HepG2 (cell line): ENCODE results near the gene MPZ. TPM values are rescaled to one million over a fixed set of nuclear protein-coding genes. Genes with fewer than 3 reads are reported as not detected.

ENCODE experiments used
- DRAP1 ChIP-seq: IDR thresholded peaks from 2 replicates; pipeline ENCODE4 v1.6.1; 2016; ENCODE audit warnings: missing genetic modification reagents, missing compliant biosample characterization
- E2F2 ChIP-seq: sonication (generic); formaldehyde crosslinking; IDR thresholded peaks from 2 replicates; pipeline ENCODE4 v1.4.0; 2020; ENCODE audit warnings: missing genetic modification reagents, borderline replicate concordance
- E2F5 ChIP-seq: sonication (generic); formaldehyde crosslinking; conservative IDR thresholded peaks from 2 replicates; pipeline ENCODE4 v1.4.0; 2020; ENCODE audit warnings: missing genetic modification reagents
- ESRRA ChIP-seq: sonication (generic); formaldehyde crosslinking; IDR thresholded peaks from 2 replicates; pipeline ENCODE4 v1.5.1; 2020; ENCODE audit warnings: mild to moderate bottlenecking, low read depth, missing genetic modification reagents
- FOXP1 ChIP-seq, 2 experiments: fragments of 450-650 bp in 1 of 2; IDR thresholded peaks; 2 replicates each; pipeline ENCODE4 v1.6.1; 2017 to 2018; ENCODE audit warnings: antibody characterized with exemption in 1 of 2
- HDAC2 ChIP-seq: sonication (generic); formaldehyde crosslinking; IDR thresholded peaks from 2 replicates; pipeline ENCODE4 v1.4.0; 2020; ENCODE audit warnings: missing genetic modification reagents
- HMGXB3 ChIP-seq: sonication (generic); formaldehyde crosslinking; IDR thresholded peaks from 2 replicates; pipeline ENCODE4 v1.4.0; 2020; ENCODE audit warnings: missing genetic modification reagents, borderline replicate concordance
- KDM3A ChIP-seq: IDR thresholded peaks from 2 replicates; pipeline ENCODE4 v1.6.1; 2018; ENCODE audit warnings: low read depth, missing compliant biosample characterization
- PHF21A ChIP-seq: sonication (generic); formaldehyde crosslinking; IDR thresholded peaks from 2 replicates; pipeline ENCODE4 v1.5.0; 2020; ENCODE audit warnings: mild to moderate bottlenecking, missing genetic modification reagents
- SNAPC4 ChIP-seq: sonication (generic); formaldehyde crosslinking; IDR thresholded peaks from 2 replicates; pipeline ENCODE4 v1.4.0; 2020; ENCODE audit warnings: mild to moderate bottlenecking, missing genetic modification reagents
- SRSF1 ChIP-seq: fragments of 200-400 bp; formaldehyde crosslinking; optimal IDR thresholded peaks from 2 replicates; pipeline ENCODE3; 2017; ENCODE audit warnings: mild to moderate bottlenecking, low read depth, low read length, moderate library complexity
- ZNF101 ChIP-seq: sonication (generic); formaldehyde crosslinking; IDR thresholded peaks from 2 replicates; pipeline ENCODE4 v1.4.0; 2020; ENCODE audit warnings: mild to moderate bottlenecking, low read depth, missing genetic modification reagents, borderline replicate concordance
- ZNF12 ChIP-seq: sonication (generic); formaldehyde crosslinking; IDR thresholded peaks from 2 replicates; pipeline ENCODE4 v1.5.0; 2020; ENCODE audit warnings: missing genetic modification reagents
- ZNF234 ChIP-seq: sonication (generic); formaldehyde crosslinking; conservative IDR thresholded peaks from 2 replicates; pipeline ENCODE4 v1.5.1; 2020; ENCODE audit warnings: mild to moderate bottlenecking, missing genetic modification reagents
- ZNF546 ChIP-seq: sonication (generic); formaldehyde crosslinking; conservative IDR thresholded peaks from 2 replicates; pipeline ENCODE4 v1.8.1; 2023; ENCODE audit warnings: mild to moderate bottlenecking, missing genetic modification reagents
- ZNF558 ChIP-seq: sonication (generic); formaldehyde crosslinking; IDR thresholded peaks from 2 replicates; pipeline ENCODE4 v1.9.0; 2022; ENCODE audit warnings: mild to moderate bottlenecking, missing genetic modification reagents, borderline replicate concordance
- polyA plus RNA-seq, 8 experiments: library from polyadenylated mRNA; depleted of rRNA in 3 of 8; stranded (reverse) in 7 of 8; unstranded in 1 of 8; fragments of >200 nt; fragmentation: Illumina TruSeq in 4 of 8; extraction: Trizol in 4 of 8; gene quantifications; 2 replicates each; pipeline versions ENCODE4 v1.2.1 to v1.2.3, GENCODE V29; 2011 to 2016; ENCODE audit warnings: low read depth in 4 of 8, missing spikeins in 1 of 8, mixed read lengths in 1 of 8; ENCODE audit not compliant: insufficient read depth in 1 of 8
- total RNA-seq, 5 experiments: library from RNA; depleted of rRNA; stranded (reverse); fragments of >200 nt; fragmentation: Illumina TruSeq; extraction: Trizol; gene quantifications; 2 replicates each; pipeline ENCODE4 v1.2.3, GENCODE V29; 2016; ENCODE audit warnings: low read depth in 1 of 5

Gene MPZ
- total and polyA plus RNA-seq, 2 of the 13 experiments (the other 11 are each of a cell fraction or from before 2014, with no cell fraction given) = 18.3 to 24.6 TPM

- peak; percentile 63; the same call in 1 of the 2 replicates for TF ChIP-seq E2F2 (CRISPR knock-in tag)
- TF ChIP-seq KDM3A (CRISPR knock-in tag) = peak; percentile 42; the same call in 1 of the 2 replicates
- TF ChIP-seq ZNF101 (CRISPR knock-in tag) = no peak
- no peak for TF ChIP-seq FOXP1 (IDR thresholded peaks at IDR 0.05)
- TF ChIP-seq FOXP1 (CRISPR knock-in tag; IDR thresholded peaks at IDR 0.05) = 0 out of 2 replicates have a peak, but pooled peaks have one; percentile 4
- TF ChIP-seq ZNF558 = peak; percentile 82; the same call in 1 of the 2 replicates
- TF ChIP-seq SNAPC4 (CRISPR knock-in tag) = 0 out of 2 replicates have a peak, but pooled peaks have one; percentile 40
- TF ChIP-seq ESRRA = no peak
- peak; percentile 99 for TF ChIP-seq DRAP1 (CRISPR knock-in tag)
- no peak for TF ChIP-seq E2F5 (CRISPR knock-in tag)
- TF ChIP-seq ZNF546 (CRISPR knock-in tag) = no peak
- TF ChIP-seq SRSF1 = peak; percentile 75
- TF ChIP-seq HDAC2 (CRISPR knock-in tag) = peak; percentile 6
- TF ChIP-seq PHF21A (CRISPR knock-in tag) = peak; percentile 79; the same call in 1 of the 2 replicates
- TF ChIP-seq ZNF234 (CRISPR knock-in tag) = no peak
- TF ChIP-seq HMGXB3 (CRISPR knock-in tag) = peak; percentile 21
- TF ChIP-seq ZNF12 (CRISPR knock-in tag) = peak; percentile 2; the same call in 1 of the 2 replicates
Observed at GRCh38 chr1:161314201-161314981, 4.6 kb upstream of the MPZ start, which contains the start of gene SDHC (continued).
